RWPE2 (cell line): ENCODE measurements around the gene NOS2.
"Not testable (repeated sequence)": the region's sequence is repeated elsewhere in the genome, so short reads cannot be mapped to it uniquely, and the experiment has no call there.

Experiments
- ATAC-seq: fragments of 200-7000 bp; cut with Tn5 transposase; 3 replicates; pipeline ENCODE4 v1.9.1; 2021; ENCODE audit warnings: low read depth
- DNase-seq: peaks from one replicate; pipeline ENCODE4 v3.0.0-alpha.2; 2020; ENCODE audit warnings: low spot score
- H3K27ac ChIP-seq: fragments of 450-650 bp; 2 replicates; pipeline ENCODE4 v1.5.1; 2017; ENCODE audit warnings: mild to moderate bottlenecking; ENCODE audit not compliant: poor library complexity, severe bottlenecking
- H3K27me3 ChIP-seq: fragments of 250-450 bp; sonication (Bioruptor Pico); 2 replicates; pipeline ENCODE4 v1.5.1; 2021; ENCODE audit warnings: mild to moderate bottlenecking, moderate library complexity; ENCODE audit not compliant: insufficient read depth, poor library complexity, severe bottlenecking
- H3K36me3 ChIP-seq: fragments of 250-450 bp; sonication (Bioruptor Pico); 2 replicates; pipeline ENCODE4 v1.5.1; 2020; ENCODE audit warnings: low read depth, mild to moderate bottlenecking, moderate library complexity
- H3K4me1 ChIP-seq: fragments of 250-450 bp; sonication (Bioruptor Pico); 2 replicates; pipeline ENCODE4 v1.5.1; 2021; ENCODE audit warnings: mild to moderate bottlenecking, moderate library complexity; ENCODE audit not compliant: insufficient read depth, poor library complexity, severe bottlenecking
- H3K4me3 ChIP-seq: fragments of 250-450 bp; sonication (Bioruptor Pico); 2 replicates; pipeline ENCODE4 v1.5.1; 2021; ENCODE audit warnings: mild to moderate bottlenecking, moderate library complexity; ENCODE audit not compliant: severe bottlenecking
- H3K9me3 ChIP-seq: fragments of 250-450 bp; sonication (Bioruptor Pico); 2 replicates; pipeline ENCODE4 v1.5.1; 2021; ENCODE audit warnings: mild to moderate bottlenecking, moderate library complexity; ENCODE audit not compliant: severe bottlenecking
- TF ChIP-seq, protein P1 (sequence below): fragments of 450-650 bp; IDR thresholded peaks from one replicate; pipeline ENCODE4 v1.5.1; 2017; ENCODE audit warnings: mild to moderate bottlenecking, moderate library complexity; ENCODE audit not compliant: poor library complexity, severe bottlenecking

The NOS2 gene

DNA sequence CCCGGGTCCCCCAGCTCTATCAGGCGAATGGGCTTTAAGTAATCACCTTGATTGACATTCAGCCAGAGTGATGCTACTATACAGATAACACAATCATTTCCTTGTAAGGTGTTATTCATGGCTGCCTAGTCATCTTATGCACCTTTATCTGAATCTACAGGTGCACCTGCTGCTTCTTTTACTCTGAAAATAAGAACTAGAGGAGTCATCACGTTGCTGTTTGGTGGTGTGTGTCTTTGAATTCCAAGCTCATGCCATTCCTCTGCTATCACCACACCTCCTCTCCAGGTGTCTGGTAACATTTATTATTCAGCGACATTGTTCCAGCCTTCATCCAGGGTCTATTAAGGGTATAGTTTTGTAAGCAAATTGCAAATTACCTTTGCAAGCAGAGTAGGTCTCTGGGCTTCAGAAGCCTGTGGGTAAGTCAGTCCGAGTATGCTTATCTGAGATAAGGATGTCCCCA lies 51.9 kb downstream of the NOS2 start:
- Histone ChIP-seq H3K36me3 (no peaks in the 10 kb centered on the region), H3K4me3 (no peak overlapping the region), H3K27me3 (no peaks in the 10 kb centered on the region), H3K9me3 (no peaks in the 10 kb centered on the region), H3K27ac (no peak overlapping the region), H3K4me1 (no peaks in the 10 kb centered on the region)
- TF ChIP-seq, protein P1, sequence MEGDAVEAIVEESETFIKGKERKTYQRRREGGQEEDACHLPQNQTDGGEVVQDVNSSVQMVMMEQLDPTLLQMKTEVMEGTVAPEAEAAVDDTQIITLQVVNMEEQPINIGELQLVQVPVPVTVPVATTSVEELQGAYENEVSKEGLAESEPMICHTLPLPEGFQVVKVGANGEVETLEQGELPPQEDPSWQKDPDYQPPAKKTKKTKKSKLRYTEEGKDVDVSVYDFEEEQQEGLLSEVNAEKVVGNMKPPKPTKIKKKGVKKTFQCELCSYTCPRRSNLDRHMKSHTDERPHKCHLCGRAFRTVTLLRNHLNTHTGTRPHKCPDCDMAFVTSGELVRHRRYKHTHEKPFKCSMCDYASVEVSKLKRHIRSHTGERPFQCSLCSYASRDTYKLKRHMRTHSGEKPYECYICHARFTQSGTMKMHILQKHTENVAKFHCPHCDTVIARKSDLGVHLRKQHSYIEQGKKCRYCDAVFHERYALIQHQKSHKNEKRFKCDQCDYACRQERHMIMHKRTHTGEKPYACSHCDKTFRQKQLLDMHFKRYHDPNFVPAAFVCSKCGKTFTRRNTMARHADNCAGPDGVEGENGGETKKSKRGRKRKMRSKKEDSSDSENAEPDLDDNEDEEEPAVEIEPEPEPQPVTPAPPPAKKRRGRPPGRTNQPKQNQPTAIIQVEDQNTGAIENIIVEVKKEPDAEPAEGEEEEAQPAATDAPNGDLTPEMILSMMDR, result no peak
- ATAC-seq (no peak; the same call in 2 of the 3 replicates), DNase-seq (no peak)

DNA sequence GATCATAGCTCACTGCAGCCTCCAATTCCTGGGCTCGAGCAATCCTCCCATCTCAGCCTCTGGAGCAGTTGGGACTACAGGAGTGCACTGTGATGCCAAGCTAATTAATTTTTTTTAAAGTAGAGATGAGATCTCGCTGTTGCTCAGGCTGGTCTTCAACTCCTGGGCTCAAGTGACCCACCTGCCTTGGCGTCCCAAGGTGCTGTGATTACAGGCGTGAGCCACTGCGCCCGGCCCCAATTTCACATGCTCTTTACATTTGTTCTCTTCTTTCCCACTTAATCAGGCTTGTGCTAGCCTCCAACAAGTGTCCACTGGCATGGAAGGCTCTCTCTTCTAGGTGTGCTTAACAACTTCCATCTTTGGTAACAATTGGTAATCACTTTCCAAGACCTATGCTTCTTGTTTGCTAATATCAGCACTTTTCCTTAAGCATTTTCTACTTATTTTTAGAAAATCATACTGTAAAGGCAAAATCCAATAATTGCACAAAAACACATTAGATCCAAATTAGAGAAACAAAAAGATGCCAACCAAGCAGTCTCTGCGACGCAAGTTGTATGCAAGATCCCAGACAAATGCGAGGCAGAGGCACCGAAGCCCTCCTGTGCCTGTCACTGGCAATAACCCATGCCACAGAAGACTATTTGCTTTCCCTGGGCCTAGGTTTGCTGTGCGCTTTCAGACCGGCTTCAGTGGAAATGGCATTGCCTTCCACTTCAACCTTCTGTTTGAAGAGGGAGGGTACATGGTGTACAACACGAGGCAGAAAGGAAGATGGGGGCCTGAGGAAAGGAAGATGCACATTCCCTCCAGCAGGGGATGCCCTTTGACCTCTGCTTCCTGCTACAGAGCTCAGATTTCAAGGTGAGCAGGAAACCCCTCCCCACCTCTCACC lies 52.6 kb downstream of the NOS2 start:
- Histone ChIP-seq H3K4me3 (no peak overlapping the region), H3K36me3 (no peaks in the 10 kb centered on the region), H3K4me1 (no peaks in the 10 kb centered on the region), H3K27me3 (no peaks in the 10 kb centered on the region), H3K9me3 (no peaks in the 10 kb centered on the region), H3K27ac (no peak overlapping the region)
- TF ChIP-seq, protein P1, result no peak
- ATAC-seq, result no peak
- no peak for DNase-seq

DNA sequence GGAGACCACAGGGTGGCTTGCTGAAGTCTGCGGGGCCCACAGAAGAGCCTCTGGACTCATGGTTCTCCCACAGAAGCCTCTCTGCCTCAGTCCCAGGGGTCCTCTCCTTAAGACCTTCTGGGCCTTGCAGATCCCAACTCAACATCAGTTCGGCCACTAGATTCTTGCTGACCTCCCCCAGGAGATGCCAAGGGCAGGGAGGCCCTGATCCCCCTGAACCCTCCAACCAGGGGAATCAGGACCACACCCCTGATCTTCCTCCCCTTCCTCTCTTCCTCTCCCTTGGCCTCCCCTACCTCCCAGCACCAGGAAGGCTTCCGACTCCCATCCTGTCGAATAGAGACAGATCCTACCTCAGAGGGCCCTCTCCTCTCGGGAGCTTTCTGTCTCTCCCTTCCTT lies 53.4 kb downstream of the NOS2 start:
- DNase-seq (no peak), ATAC-seq (no peak)
- TF ChIP-seq, protein P1, result no peak
- no peaks in the 10 kb centered on the region for H3K27me3 ChIP-seq
- no peaks in the 10 kb centered on the region for H3K36me3 ChIP-seq
- no peaks in the 10 kb centered on the region for H3K4me1 ChIP-seq
- H3K4me3 ChIP-seq, result no peak overlapping the region
- no peak overlapping the region for H3K27ac ChIP-seq
- no peaks in the 10 kb centered on the region for H3K9me3 ChIP-seq

DNA sequence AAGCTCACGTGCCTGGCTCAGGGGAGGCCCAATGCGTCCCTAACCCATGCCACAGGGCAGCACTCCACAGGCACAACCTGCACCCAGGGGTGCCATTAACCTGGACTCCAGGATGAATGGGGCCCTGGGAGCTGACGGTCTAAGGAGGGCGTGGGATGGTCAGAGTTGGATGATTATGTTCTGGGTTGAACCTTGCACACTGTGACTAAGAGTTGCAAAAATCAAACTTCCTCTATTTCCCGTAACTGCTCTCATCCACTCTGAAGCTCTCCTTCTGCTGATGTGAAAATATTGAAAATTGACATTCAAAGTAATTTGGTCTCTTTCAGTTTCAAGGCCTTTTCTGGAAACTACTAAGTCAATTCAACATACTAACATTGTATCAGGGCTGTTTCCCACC lies 54.0 kb downstream of the NOS2 start:
- not testable (repeated sequence) for ATAC-seq, H3K27ac ChIP-seq, DNase-seq, H3K9me3 ChIP-seq, H3K4me1 ChIP-seq, H3K4me3 ChIP-seq, H3K36me3 ChIP-seq, H3K27me3 ChIP-seq

DNA sequence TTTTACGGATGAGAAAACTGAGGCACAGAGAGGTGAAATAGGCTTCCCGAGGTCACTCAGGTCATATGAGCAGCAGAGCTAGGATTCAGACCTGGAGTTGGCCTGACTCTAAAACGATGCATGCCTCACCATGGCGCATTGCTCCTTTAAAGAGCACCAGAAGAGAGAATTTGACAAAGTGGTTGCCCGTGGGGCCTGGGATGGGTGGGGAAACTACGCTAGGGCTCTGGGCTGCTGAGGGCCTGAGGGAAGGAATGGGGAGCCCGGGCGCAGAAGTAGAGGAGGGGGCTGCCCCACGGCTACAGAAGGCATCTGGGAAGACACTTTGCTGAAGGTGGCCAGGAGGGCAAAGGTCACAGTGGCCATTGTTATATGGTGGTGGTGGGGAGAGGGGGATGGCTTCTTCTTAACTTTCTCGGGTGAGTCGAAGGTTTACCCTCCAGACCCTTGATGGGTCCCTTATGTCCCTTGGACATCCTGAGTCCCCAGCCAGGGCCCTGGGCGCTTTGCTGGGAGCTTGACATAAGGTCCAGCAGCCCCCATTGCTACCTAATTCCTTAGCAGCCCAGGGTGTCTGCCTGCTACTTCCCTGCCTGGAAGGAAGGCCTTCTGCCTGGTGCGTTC lies 55.0 kb downstream of the NOS2 start:
- H3K4me1 ChIP-seq, H3K27me3 ChIP-seq, H3K27ac ChIP-seq, H3K4me3 ChIP-seq, H3K9me3 ChIP-seq, H3K36me3 ChIP-seq, ATAC-seq, DNase-seq: not testable (repeated sequence)
